Right lobe of liver (tissue), 6 donors: ENCODE measurements around the gene CSNK1G2. TPM values are rescaled to one million over a fixed set of nuclear protein-coding genes. Genes with fewer than 3 reads are reported as not detected.

ENCODE experiments used
- ATAC-seq, 4 donors: fragments of 200-7000 bp; cut with Tn5 transposase; one replicate each; pipeline ENCODE4 v1.9.1; 2020; ENCODE audit warnings: mild to moderate bottlenecking in 4 of 4, moderate library complexity in 4 of 4
- DNase-seq, 3 donors: peaks; one replicate each; pipeline ENCODE4 v3.0.0-alpha.2; 2020
- H3K27ac ChIP-seq, 3 donors: fragments of 200-600 bp; one replicate each; pipeline ENCODE4 v1.8.0; 2022
- H3K27me3 ChIP-seq, 2 donors: fragments of 200-600 bp; one replicate each; pipeline ENCODE4 v1.8.0; 2022
- H3K36me3 ChIP-seq, 4 donors: fragments of 200-600 bp; sonication (generic) in 1 of 4; one replicate each; pipeline versions ENCODE4 v1.5.1 to v1.8.0; 2017 to 2022; ENCODE audit warnings: control low read depth in 1 of 4
- H3K4me1 ChIP-seq, 4 donors: fragments of 200-600 bp; sonication (generic) in 1 of 4; one replicate each; pipeline versions ENCODE4 v1.5.1 to v1.8.0; 2017 to 2022; ENCODE audit warnings: control low read depth in 1 of 4
- H3K4me3 ChIP-seq, 3 donors: fragments of 200-600 bp; one replicate each; pipeline ENCODE4 v1.8.0; 2022
- H3K9me3 ChIP-seq, 4 donors: fragments of 200-600 bp; sonication (generic) in 1 of 4; one replicate each; pipeline versions ENCODE4 v1.5.1 to v1.8.0; 2017 to 2022; ENCODE audit warnings: control low read depth in 1 of 4
- CTCF ChIP-seq, 4 donors: fragments of 200-600 bp in 3 of 4; fragments of 450-650 bp in 1 of 4; IDR thresholded peaks; one replicate each; pipeline versions ENCODE4 v1.5.1 to v1.8.0; 2016 to 2022; ENCODE audit warnings: antibody characterized with exemption in 4 of 4, mild to moderate bottlenecking in 2 of 4
- POLR2A ChIP-seq: fragments of 450-650 bp; IDR thresholded peaks from one replicate; pipeline ENCODE4 v1.6.1; 2017; ENCODE audit warnings: antibody characterized with exemption, mild to moderate bottlenecking
- WGBS: methylation state at CpG from one replicate; pipeline ENCODE4 v1.1.6; 2018; ENCODE audit warnings: low coverage, low lambda C conversion rate; ENCODE audit not compliant: insufficient coverage; ENCODE audit errors: missing lambda C conversion rate; 5-methylcytosine and 5-hydroxymethylcytosine counted together
- intact Hi-C, 2 donors: fragments of 100-400 bp; cut with DNase I; formaldehyde crosslinking; loops; one replicate each; pipeline versions ENCODE4 v1.11.2 to v1.14.1; 2022
- total RNA-seq, 6 experiments: library from RNA; depleted of rRNA in 2 of 6; stranded (reverse); fragments of >200 nt in 2 of 6; fragmentation: NEBNext Ultra II Directional in 3 of 6; extraction: Animal tissue kit (Norgen Biotek cat#: 25700) in 3 of 6; gene quantifications; one replicate each; pipeline versions ENCODE4 v1.1.0 to v1.2.4, GENCODE V29; 2016 to 2023
- donor health status: DM: no; HTN: yes; CAD: no.
- donor health status: DM: no; HTN: no; CAD: no.
- donor health status: DM: no; HTN: no; CAD: no.
- donor health status: DM: no; HTN: yes; CAD: no.
- donor health status: DM: no; HTN: yes; CAD: no.

Gene CSNK1G2
- total RNA-seq, 6 experiments from 2014 or later, result 14.4 to 35.2 (median 22.6) TPM

GRCh38 chr19:1942934-1943555 is 2.1 kb downstream of the CSNK1G2 start:
- H3K27ac ChIP-seq, result peak overlapping the region; percentile 58 to 92 (median 63)
- TF ChIP-seq CTCF (IDR thresholded peaks at IDR 0.05) (no peak), POLR2A (no peak)
- H3K36me3 ChIP-seq, result no peaks in the 10 kb centered on the region
- H3K4me1 ChIP-seq, result peaks cover 0 to 6% (median 2%) of the 10 kb centered on the region in 4 donors
- ATAC-seq (no peak), DNase-seq (no peak)
- peak overlapping the region; percentile 34 to 85 (median 45) for H3K4me3 ChIP-seq
- WGBS, result 36% methylated on average over 15 of the region's 21 CpGs
- intact Hi-C loops, result no loop called here
- H3K9me3 ChIP-seq, result no peaks in the 10 kb centered on the region
- H3K27me3 ChIP-seq, result no peaks in the 10 kb centered on the region

DNA sequence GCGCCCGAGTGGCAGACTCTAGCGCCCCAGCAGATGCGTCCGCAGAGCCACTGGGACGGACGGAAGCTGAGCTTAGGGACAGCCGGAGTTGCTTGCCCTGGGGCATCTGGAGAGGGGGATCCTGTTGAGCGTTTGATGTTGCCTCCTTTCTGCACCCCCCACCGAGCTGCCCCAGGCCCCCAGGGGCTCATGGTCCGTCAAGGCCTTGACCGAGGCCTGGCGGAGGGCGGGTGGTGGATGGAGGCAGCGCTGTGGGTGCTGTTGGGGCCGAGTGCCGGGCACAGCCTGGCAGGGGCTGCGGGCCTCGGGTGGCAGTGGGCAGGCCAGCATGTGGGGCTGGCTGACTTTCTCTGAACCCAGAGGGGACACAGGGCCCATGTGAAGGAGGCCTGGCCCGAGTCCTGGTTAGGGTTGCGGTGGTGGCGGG is 2.7 kb downstream of the CSNK1G2 start:
- TF ChIP-seq POLR2A, result no peak
- 60% methylated on average over 1 of the region's 22 CpGs for WGBS
- intact Hi-C loops, result no loop called here
- Histone ChIP-seq H3K4me3 (no peak overlapping the region), H3K27me3 (no peaks in the 10 kb centered on the region), H3K9me3 (no peaks in the 10 kb centered on the region), H3K36me3 (no peaks in the 10 kb centered on the region), H3K27ac (no peak overlapping the region), H3K4me1 (peaks cover 0 to 6% (median 2%) of the 10 kb centered on the region in 4 donors)
- DNase-seq, result no peak
- no peak for ATAC-seq

DNA sequence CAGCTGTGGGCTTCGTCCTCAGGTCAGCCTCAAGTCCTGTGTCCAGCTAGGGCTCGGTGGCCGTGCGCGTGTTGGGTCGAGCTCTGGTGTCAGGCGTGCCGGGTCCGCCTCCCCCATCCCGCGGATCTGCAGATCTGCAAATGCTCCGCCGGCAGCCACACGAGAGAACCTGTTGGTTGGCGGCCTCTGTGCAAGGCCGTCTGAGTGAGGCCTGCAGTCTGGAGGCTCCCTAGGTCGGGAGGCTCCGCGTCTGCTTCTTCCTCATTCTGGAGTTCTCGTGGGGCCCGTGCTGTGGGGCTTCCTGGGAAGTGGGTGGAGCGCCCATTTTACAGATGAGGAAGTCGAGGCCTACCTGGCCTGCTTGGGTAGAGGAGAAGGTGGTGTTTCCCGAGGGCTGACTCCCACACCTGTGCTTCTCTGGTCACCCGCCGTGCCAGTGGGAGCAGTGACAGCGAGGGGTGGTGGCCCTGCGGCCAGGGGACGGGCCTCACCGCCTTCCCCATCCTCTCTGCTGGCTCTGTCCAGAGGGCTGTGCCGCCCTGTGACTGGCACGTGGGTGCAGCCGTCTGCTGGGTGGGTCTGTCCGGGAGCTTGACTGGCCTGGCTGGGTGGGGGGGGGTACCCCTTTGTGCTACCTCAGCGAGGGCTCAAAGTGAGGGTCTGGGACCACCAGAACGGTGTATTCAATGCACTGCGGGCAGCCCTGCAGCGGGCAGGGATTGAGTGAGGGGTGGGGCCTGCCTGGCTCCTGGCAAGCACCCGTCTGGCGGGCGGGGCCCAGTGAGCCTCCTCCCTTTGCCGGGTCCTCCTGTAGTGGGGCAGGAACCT is 3.3 kb downstream of the CSNK1G2 start:
- no peaks in the 10 kb centered on the region for H3K36me3 ChIP-seq
- H3K27me3 ChIP-seq, result no peaks in the 10 kb centered on the region
- TF ChIP-seq POLR2A (no peak), CTCF (IDR thresholded peaks at IDR 0.05) (no peak)
- H3K27ac ChIP-seq, result no peak overlapping the region
- ATAC-seq (no peak), DNase-seq (peak in 1 of 3 donors; percentile 55)
- peaks cover 0 to 6% (median 2%) of the 10 kb centered on the region in 4 donors for H3K4me1 ChIP-seq
- intact Hi-C loops, result no loop called here
- H3K4me3 ChIP-seq, result no peak overlapping the region
- WGBS, result 74% methylated on average over 11 of the region's 42 CpGs
- H3K9me3 ChIP-seq, result no peaks in the 10 kb centered on the region

- DNase-seq (no peak), ATAC-seq (no peak)
- no peak overlapping the region for H3K27ac ChIP-seq
- H3K4me1 ChIP-seq, result peaks cover 0 to 4% (median 1%) of the 10 kb centered on the region in 4 donors
- H3K27me3 ChIP-seq, result no peaks in the 10 kb centered on the region
- no peaks in the 10 kb centered on the region for H3K9me3 ChIP-seq
- WGBS, result 100% methylated on average over 2 of the region's 30 CpGs
- no peak overlapping the region for H3K4me3 ChIP-seq
- intact Hi-C loops, result loop anchor here in 1 of 2 donors (5.0 kb wide), 1 partner anchor 67 kb away; no protein-coding TSS in a partner anchor
- no peaks in the 10 kb centered on the region for H3K36me3 ChIP-seq
- TF ChIP-seq POLR2A (no peak), CTCF (IDR thresholded peaks at IDR 0.05) (no peak)
These were observed 4.1 kb downstream of the CSNK1G2 start for GRCh38 chr19:1944916-1945561.
